Karpas-422 (cell line): ENCODE measurements around the gene LIFR. TPM values are rescaled to one million over a fixed set of nuclear protein-coding genes. Genes with fewer than 3 reads are reported as not detected.

Experiments
- DNase-seq: peaks from one replicate; pipeline ENCODE4 v3.0.0-alpha.2; 2015
- H2AFZ ChIP-seq: fragments of 200-600 bp; sonication (generic); 2 replicates; pipeline ENCODE4 v1.6.1; 2014; ENCODE audit warnings: antibody characterized with exemption, low read length, mixed read lengths
- H3K27ac ChIP-seq: fragments of 200-600 bp; sonication (generic); 2 replicates; pipeline ENCODE4 v1.5.1; 2014; ENCODE audit warnings: mild to moderate bottlenecking, low read length, moderate library complexity
- H3K27me3 ChIP-seq: fragments of 200-600 bp; sonication (generic); 2 replicates; pipeline ENCODE4 v1.6.1; 2014; ENCODE audit warnings: low read length, mixed read lengths
- H3K36me3 ChIP-seq: fragments of 200-600 bp; sonication (generic); 2 replicates; pipeline ENCODE4 v1.6.1; 2014; ENCODE audit warnings: low read length, mixed read lengths; ENCODE audit not compliant: insufficient read depth
- H3K4me1 ChIP-seq: fragments of 200-600 bp; sonication (generic); 2 replicates; pipeline ENCODE4 v1.6.1; 2014; ENCODE audit warnings: mild to moderate bottlenecking, low read length, mixed read lengths
- H3K4me2 ChIP-seq: fragments of 200-600 bp; sonication (generic); 2 replicates; pipeline ENCODE4 v1.6.1; 2014; ENCODE audit warnings: low read length, low read depth, mild to moderate bottlenecking; ENCODE audit not compliant: poor library complexity, severe bottlenecking
- H3K4me3 ChIP-seq: fragments of 200-600 bp; sonication (generic); 2 replicates; pipeline ENCODE4 v1.5.1; 2014; ENCODE audit warnings: mild to moderate bottlenecking, antibody characterized with exemption, low read length, mixed read lengths
- H3K79me2 ChIP-seq: fragments of 200-600 bp; sonication (generic); 2 replicates; pipeline ENCODE4 v1.6.1; 2014; ENCODE audit warnings: mild to moderate bottlenecking, low read length, mixed read lengths
- H3K9ac ChIP-seq: fragments of 200-600 bp; sonication (generic); 2 replicates; pipeline ENCODE4 v1.6.0; 2014; ENCODE audit warnings: low read length
- H3K9me2 ChIP-seq: fragments of 200-600 bp; sonication (generic), shearing (Covaris generic); replicated peaks from 2 replicates; pipeline ENCODE4 v1.6.0; 2014; ENCODE audit warnings: mild to moderate bottlenecking, low read length, moderate library complexity; ENCODE audit not compliant: insufficient read depth
- H3K9me3 ChIP-seq: fragments of 300-700, 200-600 bp; sonication (generic); 2 replicates; pipeline ENCODE4 v1.6.1; 2014; ENCODE audit warnings: low read length, mixed read lengths
- H4K20me1 ChIP-seq: fragments of 200-600 bp; sonication (generic); 2 replicates; pipeline ENCODE4 v1.6.1; 2014; ENCODE audit warnings: mild to moderate bottlenecking, antibody characterized with exemption, low read length, low read depth; ENCODE audit not compliant: insufficient read depth
- total RNA-seq: library from RNA; depleted of rRNA; stranded (reverse); fragments of >200 nt; shearing (Covaris generic); gene quantifications from 2 replicates; pipeline ENCODE4 v1.2.3, GENCODE V29; 2014; ENCODE audit warnings: low replicate concordance; rRNA removed

LIFR gene, protein sequence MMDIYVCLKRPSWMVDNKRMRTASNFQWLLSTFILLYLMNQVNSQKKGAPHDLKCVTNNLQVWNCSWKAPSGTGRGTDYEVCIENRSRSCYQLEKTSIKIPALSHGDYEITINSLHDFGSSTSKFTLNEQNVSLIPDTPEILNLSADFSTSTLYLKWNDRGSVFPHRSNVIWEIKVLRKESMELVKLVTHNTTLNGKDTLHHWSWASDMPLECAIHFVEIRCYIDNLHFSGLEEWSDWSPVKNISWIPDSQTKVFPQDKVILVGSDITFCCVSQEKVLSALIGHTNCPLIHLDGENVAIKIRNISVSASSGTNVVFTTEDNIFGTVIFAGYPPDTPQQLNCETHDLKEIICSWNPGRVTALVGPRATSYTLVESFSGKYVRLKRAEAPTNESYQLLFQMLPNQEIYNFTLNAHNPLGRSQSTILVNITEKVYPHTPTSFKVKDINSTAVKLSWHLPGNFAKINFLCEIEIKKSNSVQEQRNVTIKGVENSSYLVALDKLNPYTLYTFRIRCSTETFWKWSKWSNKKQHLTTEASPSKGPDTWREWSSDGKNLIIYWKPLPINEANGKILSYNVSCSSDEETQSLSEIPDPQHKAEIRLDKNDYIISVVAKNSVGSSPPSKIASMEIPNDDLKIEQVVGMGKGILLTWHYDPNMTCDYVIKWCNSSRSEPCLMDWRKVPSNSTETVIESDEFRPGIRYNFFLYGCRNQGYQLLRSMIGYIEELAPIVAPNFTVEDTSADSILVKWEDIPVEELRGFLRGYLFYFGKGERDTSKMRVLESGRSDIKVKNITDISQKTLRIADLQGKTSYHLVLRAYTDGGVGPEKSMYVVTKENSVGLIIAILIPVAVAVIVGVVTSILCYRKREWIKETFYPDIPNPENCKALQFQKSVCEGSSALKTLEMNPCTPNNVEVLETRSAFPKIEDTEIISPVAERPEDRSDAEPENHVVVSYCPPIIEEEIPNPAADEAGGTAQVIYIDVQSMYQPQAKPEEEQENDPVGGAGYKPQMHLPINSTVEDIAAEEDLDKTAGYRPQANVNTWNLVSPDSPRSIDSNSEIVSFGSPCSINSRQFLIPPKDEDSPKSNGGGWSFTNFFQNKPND
- total RNA-seq, result not detected in 2 replicates

- Histone ChIP-seq H3K9me2 (no peaks in the 10 kb centered on the region), H3K36me3 (no peaks in the 10 kb centered on the region), H3K27me3 (no peaks in the 10 kb centered on the region), H3K79me2 (no peaks in the 10 kb centered on the region), H3K9ac (no peak within 1 kb of the TSS), H3K27ac (no peak within 1 kb of the TSS), H3K4me3 (no peak within 1 kb of the TSS), H4K20me1 (no peaks in the 10 kb centered on the region), H3K9me3 (no peaks in the 10 kb centered on the region), H3K4me1 (no peaks in the 10 kb centered on the region), H2AFZ (no peak within 1 kb of the TSS), H3K4me2 (no peak within 1 kb of the TSS)
- no peak for DNase-seq
Observed at GRCh38 chr5:38556599-38557307, at the start of gene LIFR. Gene LIFR (minus strand): TSS chr5:38556646. CDS start chr5:38530647, 25,999 bp downstream.

DNA sequence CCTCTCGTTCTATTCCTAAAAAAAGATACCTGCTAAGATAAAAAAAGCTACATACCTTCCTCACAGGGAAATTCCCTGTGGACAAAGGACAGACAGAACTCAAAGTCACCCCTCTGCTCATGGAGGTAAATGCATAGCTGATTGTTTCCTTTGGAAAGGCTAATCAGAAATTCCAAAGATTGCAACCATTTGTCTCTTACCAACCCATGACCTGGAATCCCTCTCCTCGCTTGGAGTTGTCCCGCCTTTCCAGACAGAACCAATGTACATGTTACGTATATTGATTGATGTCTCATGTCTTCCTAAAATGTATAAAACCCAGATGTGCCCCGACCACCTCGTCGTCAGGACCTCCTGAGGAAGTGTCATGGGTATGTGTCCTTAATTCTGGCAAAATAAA is 49.2 kb upstream of the LIFR start:
- no peaks in the 10 kb centered on the region for H3K9me3 ChIP-seq
- H3K4me3 ChIP-seq, result no peak overlapping the region
- no peaks in the 10 kb centered on the region for H3K79me2 ChIP-seq
- H3K4me1 ChIP-seq, result no peaks in the 10 kb centered on the region
- no peak for DNase-seq
- no peaks in the 10 kb centered on the region for H3K9me2 ChIP-seq
- H3K27ac ChIP-seq, result no peak overlapping the region
- H3K27me3 ChIP-seq, result 0 out of 2 replicates have a peak, but pooled peaks cover 2% of the 10 kb centered on the region
- no peak overlapping the region for H3K4me2 ChIP-seq
- H3K36me3 ChIP-seq, result no peaks in the 10 kb centered on the region
- no peak overlapping the region for H3K9ac ChIP-seq
- H4K20me1 ChIP-seq, result no peaks in the 10 kb centered on the region
- no peak overlapping the region for H2AFZ ChIP-seq

GRCh38 chr5:38603691-38604090 is 47.2 kb upstream of the LIFR start:
- no peak overlapping the region for H3K9ac ChIP-seq
- H3K27me3 ChIP-seq, result 0 out of 2 replicates have a peak, but pooled peaks cover 2% of the 10 kb centered on the region
- H4K20me1 ChIP-seq, result no peaks in the 10 kb centered on the region
- DNase-seq, result no peak
- no peak overlapping the region for H3K27ac ChIP-seq
- no peak overlapping the region for H2AFZ ChIP-seq
- no peaks in the 10 kb centered on the region for H3K36me3 ChIP-seq
- H3K4me3 ChIP-seq, result no peak overlapping the region
- no peaks in the 10 kb centered on the region for H3K79me2 ChIP-seq
- no peaks in the 10 kb centered on the region for H3K4me1 ChIP-seq
- H3K9me2 ChIP-seq, result no peaks in the 10 kb centered on the region
- no peak overlapping the region for H3K4me2 ChIP-seq
- no peaks in the 10 kb centered on the region for H3K9me3 ChIP-seq

DNA sequence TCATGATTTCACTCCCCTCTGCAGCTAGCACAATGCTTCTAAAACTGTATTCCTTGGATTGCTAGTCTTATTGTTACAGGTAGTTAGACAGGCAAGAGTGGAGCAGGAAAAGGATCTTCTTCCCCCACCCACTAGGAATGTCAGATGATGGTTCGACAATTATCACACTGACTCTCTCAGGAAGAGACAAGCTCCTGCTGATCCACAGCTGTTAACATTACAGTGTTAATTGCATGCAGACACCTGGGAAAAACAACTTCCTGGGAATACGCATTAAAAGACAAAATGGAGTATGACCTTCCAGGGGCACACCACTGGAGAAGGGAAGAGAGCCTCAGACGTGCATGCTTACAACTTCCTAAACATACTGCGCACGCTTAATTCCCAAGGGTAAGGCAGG is 46.2 kb upstream of the LIFR start:
- no peaks in the 10 kb centered on the region for H3K36me3 ChIP-seq
- no peaks in the 10 kb centered on the region for H3K79me2 ChIP-seq
- H3K9me2 ChIP-seq, result no peaks in the 10 kb centered on the region
- no peak overlapping the region for H3K9ac ChIP-seq
- H4K20me1 ChIP-seq, result no peaks in the 10 kb centered on the region
- no peak overlapping the region for H3K4me2 ChIP-seq
- H3K4me1 ChIP-seq, result no peaks in the 10 kb centered on the region
- H3K9me3 ChIP-seq, result no peaks in the 10 kb centered on the region
- no peaks in the 10 kb centered on the region for H3K27me3 ChIP-seq
- H2AFZ ChIP-seq, result no peak overlapping the region
- no peak for DNase-seq
- H3K4me3 ChIP-seq, result no peak overlapping the region
- H3K27ac ChIP-seq, result no peak overlapping the region

DNA sequence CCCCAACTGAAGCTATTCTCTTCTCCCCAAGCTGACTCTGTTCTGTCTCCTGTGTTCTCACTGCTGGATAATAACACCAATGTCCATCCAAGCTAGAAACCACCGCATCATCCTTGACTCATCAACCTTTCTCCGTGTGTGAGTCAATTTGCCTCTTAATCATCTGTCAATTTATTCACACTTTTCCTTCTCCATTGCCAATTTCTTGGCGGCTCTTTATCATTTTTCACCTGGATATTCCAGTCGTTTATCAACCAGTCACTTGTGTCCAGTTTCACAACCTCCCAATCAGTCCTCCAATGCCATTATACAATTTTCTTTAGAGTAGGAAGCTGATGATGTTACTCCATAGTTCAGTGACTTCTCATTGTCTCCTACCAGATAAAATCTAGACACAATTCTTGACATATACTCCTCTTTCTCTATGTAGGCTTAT is 45.4 kb upstream of the LIFR start:
- Histone ChIP-seq H3K36me3 (no peaks in the 10 kb centered on the region), H3K4me1 (no peaks in the 10 kb centered on the region), H3K4me3 (no peak overlapping the region), H4K20me1 (no peaks in the 10 kb centered on the region), H3K9me2 (no peaks in the 10 kb centered on the region), H3K4me2 (no peak overlapping the region), H3K9ac (no peak overlapping the region), H3K9me3 (no peaks in the 10 kb centered on the region), H2AFZ (no peak overlapping the region), H3K27ac (no peak overlapping the region), H3K79me2 (no peaks in the 10 kb centered on the region), H3K27me3 (no peaks in the 10 kb centered on the region)
- DNase-seq, result no peak

DNA sequence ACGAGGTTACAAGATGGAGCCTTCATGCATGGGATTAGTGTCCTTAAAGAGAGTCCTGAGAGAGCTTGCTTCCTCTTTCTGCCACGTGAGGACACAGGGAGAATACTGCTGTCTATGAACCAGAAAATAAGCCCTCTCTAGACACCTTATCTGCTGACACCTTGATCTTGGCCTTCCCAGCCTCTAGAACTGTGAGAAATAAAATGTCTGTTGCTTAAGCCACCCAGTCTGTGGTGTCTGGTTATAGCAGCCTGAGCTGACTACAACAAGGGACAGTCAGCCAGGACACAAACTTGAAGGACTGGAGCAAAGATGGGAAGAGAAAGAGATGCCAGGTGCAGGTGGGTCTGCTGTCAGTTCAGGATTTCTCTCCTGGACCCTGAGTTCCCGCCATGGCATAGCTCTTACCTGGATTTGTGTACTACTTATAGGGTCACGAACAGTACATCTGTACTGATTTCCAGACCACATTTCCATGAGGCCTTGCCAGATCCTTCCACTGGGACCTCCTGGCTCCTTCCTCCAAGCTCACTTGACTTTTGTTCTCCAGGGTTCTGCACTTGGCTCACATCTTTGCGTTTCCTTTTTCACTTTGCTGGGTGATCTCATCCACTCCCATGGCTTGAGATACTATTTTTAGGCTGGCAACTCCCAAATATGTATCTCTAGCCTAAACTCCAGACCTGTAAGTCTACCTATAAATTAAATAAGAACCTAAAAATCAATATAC is 44.9 kb upstream of the LIFR start:
- Histone ChIP-seq H3K9me3 (no peaks in the 10 kb centered on the region), H3K4me3 (no peak overlapping the region), H3K4me2 (no peak overlapping the region), H3K9me2 (no peaks in the 10 kb centered on the region), H3K27ac (no peak overlapping the region), H3K27me3 (no peaks in the 10 kb centered on the region), H3K36me3 (no peaks in the 10 kb centered on the region), H2AFZ (no peak overlapping the region), H3K79me2 (no peaks in the 10 kb centered on the region), H4K20me1 (no peaks in the 10 kb centered on the region), H3K4me1 (no peaks in the 10 kb centered on the region), H3K9ac (no peak overlapping the region)
- no peak for DNase-seq

GRCh38 chr5:38600329-38601045 is 44.0 kb upstream of the LIFR start:
- H3K4me3 ChIP-seq, result no peak overlapping the region
- no peaks in the 10 kb centered on the region for H3K27me3 ChIP-seq
- no peaks in the 10 kb centered on the region for H3K9me3 ChIP-seq
- H4K20me1 ChIP-seq, result no peaks in the 10 kb centered on the region
- H2AFZ ChIP-seq, result no peak overlapping the region
- no peak overlapping the region for H3K4me2 ChIP-seq
- H3K36me3 ChIP-seq, result no peaks in the 10 kb centered on the region
- H3K27ac ChIP-seq, result no peak overlapping the region
- no peak overlapping the region for H3K9ac ChIP-seq
- H3K9me2 ChIP-seq, result no peaks in the 10 kb centered on the region
- no peaks in the 10 kb centered on the region for H3K79me2 ChIP-seq
- no peak for DNase-seq
- H3K4me1 ChIP-seq, result no peaks in the 10 kb centered on the region
